Trophoblast cell (in vitro differentiated cells and primary cell): ENCODE data around the gene FYN.

ENCODE experiments used
- DNase-seq, 2 donors: peaks; one replicate each; pipeline ENCODE4 v3.0.0-alpha.2; 2016
- H2AFZ ChIP-seq: 2 replicates; pipeline ENCODE4 v1.6.1; 2013; ENCODE audit warnings: low read length, moderate library complexity, mild to moderate bottlenecking; ENCODE audit not compliant: insufficient read depth, poor library complexity
- H2AK5ac ChIP-seq: 2 replicates; pipeline ENCODE4 v1.6.1; 2013; ENCODE audit warnings: mild to moderate bottlenecking, low read length
- H2BK120ac ChIP-seq: 2 replicates; pipeline ENCODE4 v1.6.1; 2013; ENCODE audit warnings: low read length, mild to moderate bottlenecking, moderate library complexity; ENCODE audit not compliant: insufficient read depth, poor library complexity
- H2BK12ac ChIP-seq: 2 replicates; pipeline ENCODE4 v1.6.1; 2013; ENCODE audit warnings: mild to moderate bottlenecking, low read length, moderate library complexity
- H2BK5ac ChIP-seq: 2 replicates; pipeline ENCODE4 v1.6.1; 2013; ENCODE audit warnings: low read length, low read depth, moderate library complexity, mild to moderate bottlenecking; ENCODE audit not compliant: poor library complexity
- H3K14ac ChIP-seq: 2 replicates; pipeline ENCODE4 v1.6.1; 2013; ENCODE audit warnings: mild to moderate bottlenecking, low read length
- H3K18ac ChIP-seq: 2 replicates; pipeline ENCODE4 v1.6.1; 2013; ENCODE audit warnings: mild to moderate bottlenecking, low read length
- H3K23ac ChIP-seq: 2 replicates; pipeline ENCODE4 v1.6.1; 2013; ENCODE audit warnings: low read length
- H3K27ac ChIP-seq: 2 replicates; pipeline ENCODE4 v1.5.1; 2013; ENCODE audit warnings: low read depth, mild to moderate bottlenecking, inconsistent platforms, low read length, moderate library complexity
- H3K27me3 ChIP-seq: 2 replicates; pipeline ENCODE4 v1.6.1; 2013; ENCODE audit warnings: inconsistent platforms, mild to moderate bottlenecking, low read length, moderate library complexity; ENCODE audit not compliant: insufficient read depth
- H3K36me3 ChIP-seq, 2 experiments: 1 replicate in 1 of 2; 2 replicates in 1 of 2; pipeline ENCODE4 v1.6.1; 2013; ENCODE audit warnings: low read length in 2 of 2, mild to moderate bottlenecking in 2 of 2, moderate library complexity in 1 of 2; ENCODE audit not compliant: insufficient read depth in 2 of 2, control insufficient read depth in 1 of 2
- H3K4ac ChIP-seq: 2 replicates; pipeline ENCODE4 v1.6.1; 2013; ENCODE audit warnings: low read depth, mild to moderate bottlenecking, low read length, moderate library complexity
- H3K4me1 ChIP-seq, 2 experiments: 1 replicate in 1 of 2; 2 replicates in 1 of 2; pipeline ENCODE4 v1.6.1; 2013; ENCODE audit warnings: low read length in 2 of 2, mild to moderate bottlenecking in 2 of 2, moderate library complexity in 1 of 2; ENCODE audit not compliant: insufficient read depth in 2 of 2, control insufficient read depth in 1 of 2
- H3K4me2 ChIP-seq: 2 replicates; pipeline ENCODE4 v1.6.1; 2013; ENCODE audit warnings: inconsistent platforms, mild to moderate bottlenecking, low read length, moderate library complexity
- H3K4me3 ChIP-seq: 2 replicates; pipeline ENCODE4 v1.5.1; 2013; ENCODE audit warnings: mild to moderate bottlenecking, low read depth, low read length, inconsistent platforms
- H3K79me1 ChIP-seq: one replicate; pipeline ENCODE4 v1.6.1; 2013; ENCODE audit warnings: low read length
- H3K79me2 ChIP-seq: 2 replicates; pipeline ENCODE4 v1.6.1; 2013; ENCODE audit warnings: low read length, mild to moderate bottlenecking; ENCODE audit not compliant: control insufficient read depth, insufficient read depth, poor library complexity
- H3K9ac ChIP-seq: 2 replicates; pipeline ENCODE4 v1.6.1; 2013; ENCODE audit warnings: mild to moderate bottlenecking, low read length
- H3K9me3 ChIP-seq: 2 replicates; pipeline ENCODE4 v1.6.1; 2013; ENCODE audit warnings: low read depth, mild to moderate bottlenecking, control low read depth, inconsistent platforms, low read length; ENCODE audit not compliant: insufficient read depth
- H4K12ac ChIP-seq: 2 replicates; pipeline ENCODE4 v1.6.1; 2013; ENCODE audit warnings: low read depth, mild to moderate bottlenecking, low read length, moderate library complexity
- H4K8ac ChIP-seq: 2 replicates; pipeline ENCODE4 v1.6.1; 2013; ENCODE audit warnings: low read depth, mild to moderate bottlenecking, low read length, moderate library complexity
- H4K91ac ChIP-seq: one replicate; pipeline ENCODE4 v1.6.1; 2013; ENCODE audit warnings: low read depth, mild to moderate bottlenecking, low read length, moderate library complexity
- WGBS: extraction: QIAGEN DNeasy Blood & Tissue Kit; methylation state at CpG from one replicate; pipeline ENCODE4 v1.1.7; 2013; ENCODE audit warnings: missing lambda C conversion rate; ENCODE audit not compliant: insufficient read length, insufficient coverage; ENCODE audit errors: extremely low coverage; 5-methylcytosine and 5-hydroxymethylcytosine counted together

The FYN gene

DNA sequence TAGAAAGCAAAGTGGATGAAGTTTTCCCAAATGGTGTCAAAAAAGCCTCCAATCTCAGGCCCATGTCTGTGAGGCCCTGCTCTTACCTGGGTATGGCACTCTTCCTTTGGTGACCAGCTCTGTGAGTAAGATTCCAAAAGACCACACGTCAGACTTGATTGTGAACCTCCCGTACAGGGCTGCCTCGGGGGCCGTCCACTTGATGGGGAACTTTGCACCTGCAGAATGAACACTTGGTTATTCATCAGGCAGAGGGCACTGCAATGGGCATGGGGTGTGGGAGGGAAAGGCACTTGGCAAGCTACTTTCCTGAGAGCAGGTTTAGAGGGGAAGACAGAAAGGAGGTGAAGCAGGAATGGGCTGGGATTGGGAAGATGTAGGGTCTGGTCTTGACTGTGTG, 198.8 kb downstream of the FYN start:
- Histone ChIP-seq H3K4me1 (peaks cover 3 to 6% of the 10 kb centered on the region in 2 experiments), H3K27me3 (no peaks in the 10 kb centered on the region), H3K9ac (no peak overlapping the region), H3K4ac (no peak overlapping the region), H4K91ac (no peak overlapping the region), H2AFZ (no peak overlapping the region), H4K8ac (no peak overlapping the region), H3K79me1 (no peaks in the 10 kb centered on the region), H3K18ac (no peak overlapping the region), H3K27ac (no peak overlapping the region), H3K14ac (no peak overlapping the region), H3K79me2 (no peaks in the 10 kb centered on the region), H2BK12ac (no peak overlapping the region), H2AK5ac (no peak overlapping the region), H3K9me3 (no peaks in the 10 kb centered on the region), H3K36me3 (peaks cover 8 to 9% of the 10 kb centered on the region in 2 experiments), H3K4me2 (no peak overlapping the region), H3K23ac (no peak overlapping the region), H3K4me3 (no peak overlapping the region), H2BK5ac (no peak overlapping the region), H4K12ac (no peak overlapping the region), H2BK120ac (no peak overlapping the region)
- DNase-seq: no peak
- WGBS: no CpG with 5 or more reads among the region's 4 CpGs

DNA sequence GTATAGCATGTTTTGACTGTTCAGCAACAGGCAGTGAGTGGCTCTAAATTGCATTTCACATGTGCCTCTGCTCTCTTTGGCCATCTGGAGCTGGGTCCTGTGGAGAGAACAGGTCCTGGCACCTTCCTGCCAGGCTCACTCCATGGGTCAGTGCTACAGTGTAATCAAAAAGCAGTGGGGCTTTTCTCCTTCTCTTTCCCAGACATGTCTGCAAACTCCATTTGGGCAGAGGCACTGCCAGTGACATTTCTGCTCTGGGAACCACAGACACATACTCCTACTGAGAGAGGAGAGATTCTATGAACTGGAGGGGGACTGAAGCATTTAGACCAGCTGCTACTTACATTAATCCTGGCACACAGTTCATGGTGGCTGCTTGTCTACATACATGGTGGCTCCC, 199.3 kb downstream of the FYN start:
- H3K9me3 ChIP-seq: no peaks in the 10 kb centered on the region
- no peak overlapping the region for H4K12ac ChIP-seq
- no peak overlapping the region for H3K27ac ChIP-seq
- H3K4me2 ChIP-seq: no peak overlapping the region
- no peak overlapping the region for H2BK5ac ChIP-seq
- DNase-seq: no peak
- H2BK120ac ChIP-seq: no peak overlapping the region
- H4K91ac ChIP-seq: no peak overlapping the region
- no peaks in the 10 kb centered on the region for H3K79me2 ChIP-seq
- H3K36me3 ChIP-seq: peaks cover 8 to 9% of the 10 kb centered on the region in 2 experiments
- H2AK5ac ChIP-seq: no peak overlapping the region
- no peak overlapping the region for H2AFZ ChIP-seq
- H3K23ac ChIP-seq: no peak overlapping the region
- no peak overlapping the region for H3K4me3 ChIP-seq
- no peak overlapping the region for H3K4ac ChIP-seq
- H3K79me1 ChIP-seq: no peaks in the 10 kb centered on the region
- no peaks in the 10 kb centered on the region for H3K27me3 ChIP-seq
- no peak overlapping the region for H3K14ac ChIP-seq
- no peak overlapping the region for H4K8ac ChIP-seq
- H2BK12ac ChIP-seq: no peak overlapping the region
- no peak overlapping the region for H3K9ac ChIP-seq
- peaks cover 3 to 6% of the 10 kb centered on the region in 2 experiments for H3K4me1 ChIP-seq
- H3K18ac ChIP-seq: no peak overlapping the region

DNA sequence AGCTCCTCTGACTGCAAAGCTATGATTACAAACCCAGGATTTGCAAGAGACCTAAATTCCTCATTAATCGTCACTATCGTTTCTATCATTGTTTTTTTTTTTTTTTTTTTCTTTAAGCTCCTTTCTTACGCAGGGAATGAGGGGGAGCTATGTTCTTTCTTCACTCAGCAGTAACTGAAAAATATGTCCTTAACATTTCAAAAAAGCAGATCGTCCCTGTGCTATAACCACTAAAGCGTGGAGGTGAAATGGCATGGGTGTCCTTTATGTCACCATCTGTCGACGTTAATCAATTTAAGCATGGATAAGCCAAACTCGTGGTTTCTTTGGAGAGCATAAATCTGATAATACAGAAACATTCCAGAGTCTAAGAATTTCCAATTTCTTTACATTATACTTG, 199.7 kb downstream of the FYN start:
- Histone ChIP-seq H3K4me3 (no peak overlapping the region), H2BK12ac (no peak overlapping the region), H2AFZ (no peak overlapping the region), H2AK5ac (no peak overlapping the region), H3K18ac (no peak overlapping the region), H3K9me3 (no peaks in the 10 kb centered on the region), H3K14ac (no peak overlapping the region), H3K79me1 (no peaks in the 10 kb centered on the region), H2BK5ac (no peak overlapping the region), H4K91ac (no peak overlapping the region), H3K4me2 (no peak overlapping the region), H2BK120ac (no peak overlapping the region), H3K9ac (no peak overlapping the region), H3K27ac (no peak overlapping the region), H4K12ac (no peak overlapping the region), H3K4me1 (peaks cover 3 to 6% of the 10 kb centered on the region in 2 experiments), H3K36me3 (peaks cover 8 to 9% of the 10 kb centered on the region in 2 experiments), H3K4ac (no peak overlapping the region), H3K27me3 (no peaks in the 10 kb centered on the region), H3K79me2 (no peaks in the 10 kb centered on the region), H4K8ac (no peak overlapping the region), H3K23ac (no peak overlapping the region)
- WGBS: no CpG with 5 or more reads among the region's 8 CpGs
- no peak for DNase-seq

DNA sequence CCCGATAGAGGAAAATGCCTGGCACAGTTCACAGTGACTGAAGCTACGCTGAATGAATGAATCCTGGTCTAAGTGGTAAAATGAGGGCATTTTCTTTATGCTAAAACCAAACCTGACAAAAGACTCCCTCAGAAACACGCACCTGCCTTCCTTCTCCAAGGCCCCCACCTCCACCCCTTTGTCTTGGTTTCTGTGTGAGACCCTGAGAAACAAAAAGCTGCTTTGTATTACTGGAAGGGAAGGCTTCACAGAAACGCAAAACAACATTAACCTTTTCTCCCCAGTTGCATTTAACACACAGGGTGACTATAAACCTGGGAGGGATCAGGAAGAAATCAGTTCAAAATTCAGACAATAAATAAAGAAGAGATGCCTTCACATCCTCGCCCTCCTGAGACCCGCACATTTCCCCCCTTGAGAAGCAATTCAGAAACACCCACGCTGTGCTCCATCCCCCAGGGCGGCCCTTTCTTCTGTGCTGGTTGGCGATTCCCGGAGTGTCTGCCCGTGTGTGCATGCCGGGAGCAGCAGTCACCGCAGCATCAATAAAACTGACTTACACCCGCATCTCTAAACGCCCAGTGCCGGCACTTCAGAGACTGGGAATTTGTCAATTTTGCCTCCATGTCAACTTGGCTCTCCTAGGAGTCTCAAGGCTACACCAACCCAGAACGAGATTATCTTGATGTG, 200.3 kb downstream of the FYN start:
- WGBS: no CpG with 5 or more reads among the region's 17 CpGs
- H3K4me3 ChIP-seq: no peak overlapping the region

More for the DNA sequence above, 200.3 kb downstream of the FYN start:
- no peak overlapping the region for H2BK5ac ChIP-seq
- peak; percentile 20 to 62 for DNase-seq
- H2AFZ ChIP-seq: no peak overlapping the region
- H4K8ac ChIP-seq: no peak overlapping the region
- H3K4me1 ChIP-seq: peaks cover 3 to 6% of the 10 kb centered on the region in 2 experiments
- no peak overlapping the region for H3K4me2 ChIP-seq
- H3K79me1 ChIP-seq: no peaks in the 10 kb centered on the region
- H3K23ac ChIP-seq: no peak overlapping the region
- no peak overlapping the region for H2BK120ac ChIP-seq
- H3K36me3 ChIP-seq: peaks cover 8 to 9% of the 10 kb centered on the region in 2 experiments
- no peak overlapping the region for H4K91ac ChIP-seq
- no peak overlapping the region for H3K27ac ChIP-seq
- H3K79me2 ChIP-seq: no peaks in the 10 kb centered on the region
- no peak overlapping the region for H3K18ac ChIP-seq
- no peaks in the 10 kb centered on the region for H3K9me3 ChIP-seq
- H4K12ac ChIP-seq: no peak overlapping the region
- no peak overlapping the region for H2AK5ac ChIP-seq
- no peak overlapping the region for H3K14ac ChIP-seq
- no peaks in the 10 kb centered on the region for H3K27me3 ChIP-seq
- no peak overlapping the region for H2BK12ac ChIP-seq
- no peak overlapping the region for H3K4ac ChIP-seq
- H3K9ac ChIP-seq: no peak overlapping the region
